HG02678 (cell line): ENCODE data around the gene RPS6KA3.

Experiments
- ATAC-seq: cut with Tn5 transposase; IDR thresholded peaks from one replicate; pipeline ENCODE4 v1.9.1; 2021; ENCODE audit warnings: mild to moderate bottlenecking, moderate library complexity; ENCODE audit not compliant: unreplicated experiment

The RPS6KA3 gene

GRCh38 chrX:20266810-20267606 lies at the start of gene RPS6KA3:
Gene RPS6KA3 (minus strand): TSS chrX:20266909. CDS start chrX:20266632, 277 bp downstream.
- ATAC-seq, result peak; percentile 82

- peak; percentile 83 for ATAC-seq
Observed at GRCh38 chrX:20315140-20315539, 48.4 kb upstream of the RPS6KA3 start.

- ATAC-seq, result no peak
Observed at GRCh38 chrX:20313899-20314298, 47.2 kb upstream of the RPS6KA3 start.

GRCh38 chrX:20312018-20312417 lies 45.3 kb upstream of the RPS6KA3 start:
- ATAC-seq, result no peak

DNA sequence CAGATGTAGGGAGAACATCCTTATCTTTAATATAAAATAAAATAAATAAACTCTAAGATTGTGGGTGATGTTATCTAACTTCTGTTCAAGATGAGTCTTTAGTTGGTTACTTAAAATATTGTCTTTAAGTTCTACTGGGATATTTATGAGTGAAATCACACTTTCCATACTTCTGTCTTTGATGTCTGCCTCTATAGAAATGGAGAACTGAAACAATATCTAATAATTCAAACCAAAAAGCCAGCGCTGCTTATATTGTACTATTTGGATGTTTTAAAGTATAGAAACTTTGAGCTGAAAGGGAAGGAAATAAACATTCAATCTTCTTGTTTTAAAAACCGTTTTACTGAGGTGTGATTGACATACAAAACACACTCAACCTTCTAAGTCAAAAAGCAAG lies 44.8 kb upstream of the RPS6KA3 start:
- ATAC-seq, result no peak

DNA sequence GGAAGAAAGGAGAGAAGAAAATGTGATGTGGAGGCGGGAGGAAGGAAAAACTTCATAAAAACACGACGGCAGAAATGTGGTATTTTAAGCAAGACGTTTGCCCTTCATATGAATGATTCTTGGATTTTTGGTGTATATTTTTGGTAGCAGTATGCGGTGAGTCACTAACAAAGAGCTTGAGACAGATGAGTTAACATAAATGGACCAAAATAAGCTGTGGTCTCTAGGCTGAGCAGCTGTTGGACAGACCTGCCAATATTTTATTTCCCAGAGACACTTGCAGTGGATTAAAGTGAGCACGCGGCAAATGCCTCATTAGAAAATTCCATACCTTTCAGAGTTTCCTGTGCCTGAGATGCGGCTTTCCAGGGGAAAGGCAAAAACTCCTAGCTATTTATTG lies 43.1 kb upstream of the RPS6KA3 start:
- no peak for ATAC-seq

GRCh38 chrX:20306668-20307067 lies 40.0 kb upstream of the RPS6KA3 start:
- ATAC-seq, result no peak

- ATAC-seq, result no peak
Observed at GRCh38 chrX:20300822-20301221, 34.1 kb upstream of the RPS6KA3 start.

DNA sequence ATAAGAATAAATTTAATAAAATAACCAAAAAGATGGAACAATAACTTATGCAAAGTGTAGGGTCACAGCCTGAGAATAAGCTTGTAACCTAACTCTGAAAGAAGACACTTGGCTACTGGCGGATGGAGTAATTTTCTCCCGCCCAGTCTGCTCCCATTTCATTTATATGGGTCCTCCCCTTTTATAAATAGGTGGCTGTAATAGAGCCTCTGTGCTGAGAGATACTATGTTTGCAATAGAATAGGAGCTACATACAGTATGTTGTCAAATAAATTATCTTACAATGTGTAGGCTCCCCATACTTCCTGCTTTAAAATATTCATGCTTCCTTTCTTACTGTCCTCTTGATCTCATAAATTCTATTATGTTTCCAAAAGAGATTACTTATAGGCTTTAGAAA lies 28.2 kb upstream of the RPS6KA3 start:
- ATAC-seq, result no peak

GRCh38 chrX:20294284-20294683 lies 27.6 kb upstream of the RPS6KA3 start:
- no peak for ATAC-seq

DNA sequence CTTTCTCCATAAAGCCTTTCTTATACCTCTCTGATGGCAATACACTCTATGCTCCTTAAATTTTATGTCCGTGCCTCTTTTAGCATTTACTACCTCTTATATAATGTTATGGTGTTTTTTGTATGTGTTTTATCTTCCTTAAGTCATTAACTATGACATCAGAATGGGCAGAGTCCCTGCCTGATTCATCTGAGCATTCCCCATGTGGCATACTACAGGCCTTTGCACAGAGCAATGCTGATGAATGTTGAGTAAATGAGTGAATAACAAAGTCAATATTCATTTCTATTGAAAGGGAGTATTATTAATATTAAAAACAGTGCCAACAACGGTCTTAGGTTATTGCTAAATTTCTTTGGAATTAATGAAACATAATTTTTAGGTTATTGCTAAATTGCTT lies 18.8 kb upstream of the RPS6KA3 start:
- ATAC-seq, result no peak

DNA sequence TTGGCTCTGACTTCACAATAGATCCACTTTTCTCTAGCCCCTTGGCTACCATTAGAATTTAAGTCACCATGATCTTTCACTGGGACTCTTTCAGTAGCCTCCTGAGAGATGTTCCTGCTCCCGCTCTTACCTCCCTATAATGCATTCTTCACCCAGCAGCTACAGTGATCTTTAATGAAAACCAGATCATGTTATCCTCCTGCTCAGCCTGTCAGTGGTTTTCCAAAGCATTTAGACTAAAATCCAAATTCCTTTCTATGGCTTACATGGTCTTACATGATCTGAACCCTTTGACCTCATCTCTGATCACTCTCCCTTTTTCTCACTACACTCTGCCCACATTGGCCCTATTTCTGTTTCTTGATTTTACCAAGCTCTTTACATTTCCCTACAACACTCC lies 18.3 kb upstream of the RPS6KA3 start:
- no peak for ATAC-seq

- ATAC-seq, result no peak
Observed at GRCh38 chrX:20284444-20284843, 17.7 kb upstream of the RPS6KA3 start.

- ATAC-seq, result no peak
Observed at GRCh38 chrX:20280938-20281337, 14.2 kb upstream of the RPS6KA3 start.

DNA sequence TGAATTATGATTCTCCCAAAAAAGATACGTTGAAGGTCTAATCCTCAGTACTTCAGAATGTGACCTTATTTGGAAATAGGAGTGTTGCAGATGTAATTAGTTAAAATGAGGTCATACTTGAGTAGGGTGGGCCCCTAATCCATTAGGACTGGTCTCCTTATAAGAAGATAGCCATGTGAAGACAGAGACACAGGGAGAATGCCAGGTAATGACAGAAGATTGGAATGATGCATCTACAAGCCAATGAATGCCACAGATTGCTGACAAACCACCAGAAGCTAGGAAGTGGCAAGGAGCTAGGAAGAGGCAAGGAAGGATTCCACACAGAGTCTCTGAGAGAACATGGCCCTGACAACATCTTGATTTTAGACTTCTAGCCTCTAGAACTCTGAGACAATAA lies 7.4 kb upstream of the RPS6KA3 start:
- ATAC-seq, result no peak

- no peak for ATAC-seq
Observed at GRCh38 chrX:20271730-20272129, 5.0 kb upstream of the RPS6KA3 start.

GRCh38 chrX:20271186-20271585 lies 4.5 kb upstream of the RPS6KA3 start:
- no peak for ATAC-seq

- ATAC-seq, result no peak
Observed at GRCh38 chrX:20270562-20270890, 3.8 kb upstream of the RPS6KA3 start.

DNA sequence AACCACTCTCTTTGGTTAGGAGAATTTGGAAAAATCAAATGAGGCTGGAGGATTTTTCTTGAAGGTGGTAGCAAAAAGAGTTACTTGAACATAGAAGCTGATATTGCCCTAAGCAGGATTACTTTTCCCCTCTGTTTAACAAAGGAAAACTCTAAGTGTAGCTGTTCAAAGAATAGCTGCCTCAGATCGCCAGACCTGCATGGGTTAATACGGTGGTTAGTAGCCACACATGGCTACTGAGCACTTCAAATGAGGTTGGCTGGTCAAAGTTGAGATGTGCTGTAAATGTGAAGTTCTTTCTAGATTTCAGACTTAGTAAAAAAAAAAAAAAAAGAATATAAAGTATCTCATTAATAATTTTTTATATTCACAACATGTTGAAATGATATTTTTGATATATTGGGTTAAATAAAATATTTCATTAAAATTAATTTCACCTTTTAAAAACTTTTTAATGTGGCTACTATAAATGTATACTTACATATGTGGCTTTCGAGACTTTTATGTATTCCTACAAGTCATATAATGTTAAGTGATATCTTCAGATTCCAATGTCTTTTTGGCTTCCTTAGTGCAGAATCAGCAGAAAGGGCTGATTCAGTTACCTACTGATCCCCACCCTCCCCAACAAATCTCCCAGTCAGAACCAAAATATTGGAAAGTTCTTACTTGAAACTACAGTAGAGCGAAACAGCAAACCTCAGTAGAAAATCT lies 3.3 kb upstream of the RPS6KA3 start:
- no peak for ATAC-seq

DNA sequence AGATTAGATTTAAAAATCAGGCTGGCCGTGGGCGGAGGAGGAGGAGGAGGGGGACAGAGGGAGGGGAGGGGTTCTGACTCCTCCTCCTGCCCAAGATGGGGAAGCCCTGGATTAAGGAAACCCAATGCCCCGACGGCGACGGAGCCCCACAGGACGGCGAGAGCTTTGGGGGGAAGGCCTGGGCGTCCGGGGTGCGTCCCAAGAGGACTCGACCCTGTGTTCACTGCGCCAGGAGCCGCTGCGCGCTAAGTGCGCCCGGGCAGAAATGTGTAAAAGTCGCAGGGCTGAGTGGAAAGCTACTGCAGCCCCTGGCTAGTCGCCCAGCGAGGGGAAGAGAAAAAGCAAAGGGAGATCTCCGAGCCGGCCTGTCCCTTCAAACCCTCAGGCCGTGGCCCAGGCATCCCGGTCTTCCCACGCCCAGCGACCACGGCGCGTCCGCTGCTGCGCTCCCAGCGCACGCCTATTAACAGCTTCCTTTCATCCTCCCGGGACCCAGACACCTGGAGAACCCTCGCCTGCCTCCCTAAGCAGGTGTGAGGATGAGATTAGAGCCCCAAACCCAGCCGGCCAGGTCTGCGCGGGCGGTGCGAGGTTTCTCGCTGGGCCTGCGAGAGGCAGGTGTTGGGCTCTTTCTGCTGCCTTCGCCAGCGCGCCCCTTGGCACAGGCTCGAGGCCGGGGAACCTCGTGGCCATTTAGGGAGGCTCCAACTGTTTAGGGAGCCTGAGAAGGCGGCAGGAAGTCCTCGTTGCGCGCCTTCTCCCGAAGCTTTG lies 1.4 kb upstream of the RPS6KA3 start:
- ATAC-seq, result no peak

- ATAC-seq, result no peak
Observed at GRCh38 chrX:20267607-20267930, 860 bp upstream of the RPS6KA3 start.
